GM18517 (cell line): ENCODE measurements around the gene TGFBR3.
"Not testable (repeated sequence)": the region's sequence is repeated elsewhere in the genome, so short reads cannot be mapped to it uniquely, and the experiment has no call there.

ENCODE experiments used
- ATAC-seq: cut with Tn5 transposase; IDR thresholded peaks from one replicate; pipeline ENCODE4 v1.9.1; 2021; ENCODE audit warnings: mild to moderate bottlenecking, moderate library complexity; ENCODE audit not compliant: unreplicated experiment

Gene TGFBR3

DNA sequence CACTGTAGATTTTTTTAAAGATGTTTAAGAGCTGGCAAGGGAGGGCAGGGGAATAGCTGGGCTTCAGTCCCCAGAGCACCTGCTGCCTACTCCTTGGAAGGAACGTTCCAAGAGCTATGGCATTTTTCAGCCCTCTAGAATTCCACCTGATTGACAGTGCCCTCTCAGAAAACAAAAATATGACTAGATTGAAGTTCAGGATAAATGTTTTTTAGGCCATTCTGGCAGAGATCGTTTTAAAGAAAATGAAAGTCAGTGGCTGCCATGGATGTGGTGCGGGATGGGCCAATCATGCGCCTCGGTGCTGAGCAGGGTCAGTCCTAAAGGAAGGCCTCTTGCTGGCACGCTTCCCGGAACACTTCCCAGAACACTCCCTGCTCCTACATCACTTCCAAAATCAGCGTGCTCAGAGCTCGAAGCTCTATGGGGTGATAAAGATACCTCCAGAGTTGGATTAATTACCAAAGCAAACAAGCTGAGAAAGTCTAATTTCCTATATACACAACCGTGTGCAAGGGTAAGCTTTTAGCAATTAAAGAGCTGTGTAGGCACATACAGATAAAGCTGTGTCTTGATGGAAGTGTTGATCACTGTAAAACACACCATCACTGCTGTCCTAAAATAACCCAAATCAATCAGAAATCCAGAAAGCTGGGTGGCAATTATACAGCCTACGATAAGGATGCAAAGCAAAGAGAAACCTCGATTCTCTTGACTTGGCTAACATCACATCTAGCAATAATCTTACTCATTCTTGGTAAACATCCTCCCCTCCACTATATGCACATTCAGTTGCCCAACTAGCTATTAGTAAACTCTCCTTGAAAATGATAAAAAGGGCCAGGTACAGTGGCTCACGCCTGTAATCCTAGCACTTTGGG is 34.6 kb downstream of the TGFBR3 start:
- ATAC-seq, result no peak

DNA sequence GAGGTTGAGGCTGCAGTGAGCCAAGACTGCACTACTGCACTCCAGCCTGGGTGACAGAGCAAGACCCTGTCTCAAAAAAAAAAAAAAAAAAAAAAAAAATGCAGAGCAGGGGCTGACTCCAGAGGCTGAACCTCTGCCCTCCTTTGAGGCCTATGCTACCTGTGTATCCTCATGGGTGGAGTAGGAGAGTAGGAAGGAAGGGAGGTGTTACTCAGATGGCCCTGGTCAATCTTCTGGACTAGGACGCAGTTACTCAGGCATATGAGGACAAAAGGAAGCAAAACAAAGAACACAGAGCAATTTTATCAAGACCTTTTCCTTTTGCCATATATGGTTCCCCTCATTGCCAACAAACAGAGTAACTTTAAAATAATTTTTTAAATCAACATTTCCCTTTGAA is 35.2 kb downstream of the TGFBR3 start:
- no peak for ATAC-seq

DNA sequence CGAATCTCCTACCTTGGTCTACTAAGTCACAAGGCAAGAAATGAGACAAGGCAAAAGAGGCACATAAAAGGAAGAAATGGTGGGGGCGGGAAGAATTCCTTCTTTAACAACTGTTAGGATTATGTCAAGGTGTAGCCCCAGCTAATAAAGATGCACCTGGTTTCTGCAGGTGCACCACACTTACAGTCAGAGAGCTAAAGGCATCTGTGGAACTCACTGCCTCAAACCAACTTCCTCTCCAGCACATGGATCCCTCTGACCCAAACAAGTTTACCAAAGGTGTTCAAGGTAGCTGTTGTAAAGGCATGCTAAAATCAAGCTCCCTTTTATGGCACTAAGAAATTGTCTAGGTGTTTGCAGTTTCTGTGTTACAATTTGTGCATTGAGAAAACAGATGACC is 38.1 kb downstream of the TGFBR3 start:
- ATAC-seq, result no peak

DNA sequence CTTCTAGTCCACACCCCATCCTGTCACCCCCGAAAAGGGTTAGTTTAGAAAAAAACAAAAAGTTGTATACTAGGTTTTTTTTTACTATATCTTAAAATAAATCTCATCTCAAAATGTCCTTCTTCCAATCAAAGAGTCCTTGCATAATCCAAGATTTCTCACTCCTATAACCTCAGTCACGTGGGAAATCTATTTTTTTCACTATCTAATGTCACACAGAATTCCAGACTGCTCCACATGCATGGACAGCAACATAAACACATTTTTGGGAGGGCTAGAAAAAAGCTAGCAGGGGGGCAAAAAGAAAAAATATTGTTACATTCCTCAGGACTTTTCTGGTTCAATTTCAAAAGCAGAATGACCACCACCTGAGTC is 39.3 kb downstream of the TGFBR3 start:
- ATAC-seq, result no peak

DNA sequence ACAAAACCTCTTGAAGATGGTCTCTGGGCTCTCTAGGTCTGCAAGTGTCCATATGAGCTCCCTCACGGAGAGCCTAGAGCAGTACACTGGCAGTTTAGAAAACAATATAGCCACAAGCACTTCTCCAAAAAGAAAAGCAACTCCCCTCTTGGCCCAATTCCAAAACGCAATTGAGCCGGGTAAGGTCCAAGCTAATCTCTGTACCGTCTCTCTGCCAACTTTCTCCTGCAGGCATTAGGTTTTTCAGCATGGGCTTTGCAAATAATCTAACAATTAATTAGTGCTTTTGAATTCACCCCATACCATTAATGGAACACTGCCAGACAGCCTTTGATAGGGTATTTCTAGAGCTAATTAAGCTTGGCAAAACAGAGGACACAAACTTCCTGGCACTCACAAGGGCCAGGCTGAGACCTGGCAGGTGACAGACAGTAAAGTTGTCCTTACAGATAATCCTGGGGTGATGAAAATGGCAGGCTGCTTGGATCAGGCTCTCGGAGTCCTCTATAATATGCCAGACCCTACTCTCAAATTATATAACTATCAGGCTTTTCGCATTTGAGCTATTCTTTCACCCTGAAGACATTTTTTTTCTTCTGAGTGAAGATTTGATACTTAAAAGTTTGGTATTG is 39.8 kb downstream of the TGFBR3 start:
- no peak for ATAC-seq

DNA sequence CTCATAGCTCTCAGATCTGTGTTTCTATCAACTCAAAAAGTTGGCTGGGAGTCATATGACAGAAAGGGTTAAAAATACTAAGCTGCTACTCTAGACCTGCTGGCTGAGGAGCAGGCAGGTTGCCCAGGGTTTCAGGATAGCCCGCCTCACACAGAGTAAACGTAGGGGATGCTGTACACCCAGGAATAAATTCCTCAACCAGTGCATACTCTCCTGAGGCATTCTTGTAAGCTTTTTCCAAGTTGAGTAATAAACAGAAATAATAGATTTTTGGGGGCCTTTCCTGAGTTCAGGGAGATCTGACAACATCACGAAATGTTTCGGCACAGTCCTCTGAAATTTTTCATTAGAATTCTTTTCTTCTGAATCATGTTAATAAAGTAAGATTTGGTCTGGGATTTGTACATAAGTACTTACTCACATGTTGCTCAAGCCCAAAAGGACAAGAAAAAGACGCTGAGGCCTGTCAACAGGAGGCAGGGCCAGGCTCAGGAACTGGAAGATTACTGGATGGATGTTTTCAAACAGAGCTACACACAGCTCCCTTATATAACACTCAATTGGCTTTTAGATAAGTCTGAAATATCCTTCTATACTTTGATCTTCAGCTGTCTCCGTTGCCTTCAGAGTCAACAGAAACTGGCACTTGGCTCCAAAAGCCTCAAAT is 41.0 kb downstream of the TGFBR3 start:
- ATAC-seq, result no peak

DNA sequence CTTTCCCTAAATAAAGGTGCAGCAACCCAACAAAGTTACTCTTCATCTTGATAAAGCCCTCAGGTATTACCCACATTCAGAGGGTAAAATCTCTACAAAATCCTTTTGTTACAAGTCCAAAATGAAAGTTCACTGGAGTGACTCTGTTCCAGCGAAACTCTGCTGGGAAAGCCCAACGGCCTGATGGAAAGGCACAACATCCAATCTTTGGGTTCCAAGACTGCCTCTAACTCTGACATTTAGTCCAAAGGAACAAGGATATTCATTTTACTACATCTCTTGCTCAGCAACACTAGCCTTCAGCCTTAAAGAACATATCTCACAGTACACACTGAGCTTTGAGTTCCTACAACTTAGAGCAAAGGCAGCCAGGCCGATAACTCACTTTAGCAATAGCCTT is 42.1 kb downstream of the TGFBR3 start:
- ATAC-seq, result no peak

DNA sequence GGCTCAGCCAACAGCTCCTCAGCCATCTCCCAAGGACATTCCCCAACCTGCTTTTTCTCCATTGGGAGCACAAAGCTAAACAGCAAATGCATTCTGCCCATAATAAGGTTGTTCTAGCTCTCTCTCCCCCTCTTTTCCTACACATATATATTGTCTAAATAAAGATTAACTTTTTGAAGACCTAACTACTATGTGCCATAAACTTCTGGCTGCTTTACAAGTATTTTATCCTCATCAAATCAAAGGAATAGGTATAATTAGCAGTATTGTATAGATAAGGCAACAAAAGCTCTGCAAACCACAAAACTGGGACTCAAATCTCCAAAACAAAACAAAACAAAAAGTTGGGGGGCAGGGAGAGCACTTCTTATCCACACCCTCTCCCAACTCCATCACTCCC is 43.4 kb downstream of the TGFBR3 start:
- ATAC-seq, result no peak

DNA sequence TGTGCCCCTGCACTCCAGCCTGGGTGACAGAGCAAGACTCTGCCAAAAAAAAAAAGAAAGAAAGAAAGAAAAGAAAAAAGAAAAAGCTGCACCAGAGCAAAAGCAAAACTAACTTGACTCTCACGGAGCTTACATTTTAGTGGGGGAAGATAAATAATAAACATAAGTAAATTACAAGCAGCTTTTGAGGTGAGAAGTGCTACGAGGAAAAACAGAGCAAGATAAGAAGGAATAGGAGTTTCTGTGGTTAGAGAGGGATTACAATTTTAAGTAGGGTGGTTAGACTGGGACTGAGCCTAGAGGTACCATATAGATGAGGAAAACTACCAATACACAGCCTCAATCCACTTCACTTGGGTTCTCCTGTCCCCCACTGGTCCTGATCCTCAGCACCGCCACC is 43.9 kb downstream of the TGFBR3 start:
- ATAC-seq, result no peak

DNA sequence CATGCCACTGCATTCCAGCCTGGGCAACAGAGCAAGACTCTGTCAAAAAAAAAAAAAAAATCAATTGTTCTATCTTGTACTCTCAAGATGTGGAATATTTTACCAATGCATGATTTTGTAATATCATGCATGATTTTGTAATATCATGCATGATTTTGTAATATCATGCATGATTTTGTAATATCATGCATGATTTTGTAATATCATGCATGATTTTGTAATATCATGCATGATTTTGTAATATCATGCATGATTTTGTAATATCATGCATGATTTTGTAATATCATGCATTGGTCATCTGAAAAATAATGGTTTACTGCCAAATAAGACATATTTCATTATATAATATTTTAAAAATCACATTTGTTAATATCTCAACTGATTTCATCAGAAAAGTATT is 45.7 kb downstream of the TGFBR3 start:
- not testable (repeated sequence) for ATAC-seq

DNA sequence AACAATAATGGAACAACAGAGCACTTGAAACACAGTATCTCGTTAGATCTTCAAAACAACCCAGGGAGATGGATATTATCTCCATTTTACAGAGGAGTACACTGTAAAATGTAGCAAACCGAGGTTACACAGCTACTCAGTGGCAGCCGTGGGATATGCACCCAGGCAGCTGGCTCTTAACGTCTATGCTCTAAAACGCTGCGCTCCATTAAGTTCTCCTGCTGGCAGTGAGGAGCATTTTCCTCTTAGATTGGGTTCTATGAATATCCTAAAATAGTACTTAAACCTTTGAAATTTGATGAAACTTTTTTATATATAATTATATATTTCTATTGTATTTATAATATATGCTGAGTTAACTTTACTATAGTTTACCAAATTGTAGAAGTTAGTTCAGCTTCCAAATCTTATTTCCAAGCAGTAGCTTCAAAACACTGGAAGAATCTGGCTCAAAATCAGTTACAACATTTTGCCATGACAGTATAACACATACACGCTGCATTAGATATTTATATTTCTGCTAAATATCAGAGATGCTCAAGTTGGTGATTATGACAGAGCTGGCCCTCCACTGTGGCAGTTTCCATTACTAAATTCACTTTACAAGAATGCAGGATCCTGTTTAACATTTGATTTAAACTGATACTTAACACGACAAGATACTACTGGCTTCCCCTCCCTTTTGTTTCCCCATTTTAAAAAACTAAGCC is 49.5 kb downstream of the TGFBR3 start:
- no peak for ATAC-seq

DNA sequence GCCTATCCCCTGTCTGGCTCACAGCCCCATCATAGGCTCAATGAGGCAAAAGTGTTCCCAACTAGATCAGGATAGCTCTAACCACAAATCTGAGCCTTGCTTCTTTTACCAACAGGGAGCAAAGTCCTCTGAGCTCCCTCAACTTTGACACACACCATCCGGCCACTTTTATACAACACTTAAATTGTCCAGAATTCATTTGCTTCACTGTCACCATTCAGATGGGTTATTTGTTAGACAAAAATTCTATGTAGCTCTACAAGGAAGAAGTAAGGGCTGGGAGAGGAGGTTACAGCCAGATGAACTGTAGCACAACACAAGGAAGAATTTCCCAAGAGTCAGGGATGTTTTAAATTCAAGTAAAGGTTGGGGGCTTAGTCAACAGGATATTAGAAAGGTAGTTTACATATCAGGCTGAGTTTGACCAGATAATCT is 50.8 kb downstream of the TGFBR3 start:
- ATAC-seq, result no peak

DNA sequence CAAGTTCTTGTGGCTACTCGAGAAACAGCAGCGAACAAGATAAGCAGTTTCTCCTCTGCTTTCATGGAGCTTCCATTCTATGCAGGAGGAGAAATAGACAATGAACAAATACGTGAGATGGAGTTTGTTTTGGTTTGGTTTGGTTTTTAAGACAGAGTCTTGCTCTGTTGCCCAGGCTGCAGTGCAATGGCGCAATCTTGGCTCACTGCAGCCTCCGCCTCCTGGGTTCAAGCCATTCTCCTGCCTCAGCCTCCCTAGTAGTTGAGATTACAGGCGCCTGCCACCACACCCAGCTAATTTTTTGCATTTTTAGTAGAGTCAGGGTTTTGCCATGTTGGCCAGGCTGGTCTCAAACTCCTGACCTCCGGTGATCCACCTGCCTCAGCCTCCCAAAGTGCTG is 51.4 kb downstream of the TGFBR3 start:
- not testable (repeated sequence) for ATAC-seq

DNA sequence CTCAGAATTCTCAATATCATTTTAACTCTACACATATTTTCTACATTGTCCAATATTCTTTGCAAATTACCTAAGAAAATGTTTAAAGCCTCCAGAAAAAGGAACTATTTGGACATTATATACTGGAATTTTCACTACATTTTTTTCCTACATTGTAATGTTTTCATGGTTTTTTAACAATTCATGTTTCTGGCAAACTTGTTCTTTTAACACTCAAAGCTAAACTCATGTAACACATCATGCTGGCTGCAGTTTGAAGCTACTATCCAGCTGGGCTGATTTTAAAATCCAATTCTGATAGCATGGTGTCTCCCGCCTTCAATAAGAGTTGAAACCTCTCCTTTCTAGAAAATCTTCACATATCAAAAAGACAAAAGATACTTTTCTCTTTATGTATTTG is 52.0 kb downstream of the TGFBR3 start:
- no peak for ATAC-seq

DNA sequence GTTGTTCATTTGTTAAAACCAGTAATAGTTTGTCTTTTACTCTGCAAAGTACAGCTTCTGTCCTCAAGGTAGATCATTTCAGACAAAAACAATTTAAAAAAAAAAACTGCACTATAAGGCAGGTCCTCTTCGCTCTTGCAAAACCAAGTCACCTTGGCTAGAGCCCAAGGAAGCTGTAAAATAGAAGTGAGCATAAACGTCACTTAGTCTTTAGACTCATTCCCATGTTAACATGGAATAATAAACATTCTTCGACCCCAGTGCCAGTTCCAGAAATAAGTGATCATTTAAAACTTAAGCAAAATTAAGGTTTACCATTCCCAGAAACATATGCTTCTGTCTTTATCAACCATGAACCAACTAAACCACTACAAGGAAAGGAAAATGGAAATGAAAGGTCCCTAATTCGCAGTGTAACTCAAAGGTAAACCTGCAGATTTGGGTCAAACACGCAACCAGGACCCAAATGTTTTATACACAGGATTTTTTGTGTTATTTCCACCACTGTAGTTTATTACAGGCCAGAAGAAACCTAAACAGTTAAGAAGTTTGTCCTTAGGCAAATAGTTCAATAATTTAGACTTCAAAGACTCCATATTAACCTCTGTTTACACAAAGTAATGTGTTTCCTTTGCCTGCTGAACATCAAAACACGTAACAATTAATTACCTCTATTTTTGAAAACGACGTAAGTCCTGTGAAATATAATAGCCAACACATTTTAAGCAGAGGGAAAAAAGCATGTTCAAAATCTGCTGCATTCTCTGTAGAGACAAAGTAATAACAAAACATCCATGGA is 54.6 kb downstream of the TGFBR3 start:
- no peak for ATAC-seq

DNA sequence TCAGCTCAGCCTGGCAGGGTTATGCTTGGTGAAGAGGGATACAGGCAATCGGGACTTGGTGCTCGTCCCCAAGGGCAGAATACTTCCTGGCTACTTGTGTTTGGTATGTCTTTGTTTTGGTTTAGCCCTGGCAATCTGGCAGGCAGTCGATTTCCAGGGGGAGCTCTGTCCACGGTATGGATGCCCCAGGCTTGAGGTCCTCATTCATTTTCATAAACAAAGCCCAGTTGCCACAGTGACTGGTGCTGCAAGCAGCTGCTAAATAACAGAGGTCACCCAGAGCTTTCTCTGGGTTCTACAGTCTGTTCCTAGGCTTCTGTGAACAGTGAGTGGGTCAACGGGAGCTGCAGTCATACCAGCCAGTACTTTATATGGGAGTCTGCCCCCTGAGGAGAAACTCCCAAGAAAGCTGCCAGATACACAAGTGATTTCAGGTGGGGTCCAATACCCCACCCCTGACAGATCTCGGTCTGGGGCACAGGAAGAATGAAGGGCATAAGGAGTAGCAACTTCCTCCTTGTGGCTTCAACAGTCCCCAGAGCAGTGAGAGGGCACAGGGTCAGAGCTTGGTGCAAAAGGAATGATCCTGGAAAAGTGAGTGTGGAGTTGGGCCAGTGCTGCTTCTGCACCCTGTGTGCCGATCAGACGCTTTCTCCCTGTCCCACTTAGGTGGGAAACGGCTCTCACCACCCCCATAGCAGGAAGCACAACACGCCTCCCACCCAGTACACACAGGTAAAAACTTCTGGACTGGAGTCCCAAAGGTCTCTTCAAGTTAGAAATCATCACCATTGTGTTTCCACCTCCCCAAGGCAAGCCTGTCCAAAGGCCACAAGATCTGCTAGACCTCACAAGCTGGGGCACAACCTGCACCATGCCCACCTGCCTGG is 55.5 kb downstream of the TGFBR3 start:
- ATAC-seq, result no peak

DNA sequence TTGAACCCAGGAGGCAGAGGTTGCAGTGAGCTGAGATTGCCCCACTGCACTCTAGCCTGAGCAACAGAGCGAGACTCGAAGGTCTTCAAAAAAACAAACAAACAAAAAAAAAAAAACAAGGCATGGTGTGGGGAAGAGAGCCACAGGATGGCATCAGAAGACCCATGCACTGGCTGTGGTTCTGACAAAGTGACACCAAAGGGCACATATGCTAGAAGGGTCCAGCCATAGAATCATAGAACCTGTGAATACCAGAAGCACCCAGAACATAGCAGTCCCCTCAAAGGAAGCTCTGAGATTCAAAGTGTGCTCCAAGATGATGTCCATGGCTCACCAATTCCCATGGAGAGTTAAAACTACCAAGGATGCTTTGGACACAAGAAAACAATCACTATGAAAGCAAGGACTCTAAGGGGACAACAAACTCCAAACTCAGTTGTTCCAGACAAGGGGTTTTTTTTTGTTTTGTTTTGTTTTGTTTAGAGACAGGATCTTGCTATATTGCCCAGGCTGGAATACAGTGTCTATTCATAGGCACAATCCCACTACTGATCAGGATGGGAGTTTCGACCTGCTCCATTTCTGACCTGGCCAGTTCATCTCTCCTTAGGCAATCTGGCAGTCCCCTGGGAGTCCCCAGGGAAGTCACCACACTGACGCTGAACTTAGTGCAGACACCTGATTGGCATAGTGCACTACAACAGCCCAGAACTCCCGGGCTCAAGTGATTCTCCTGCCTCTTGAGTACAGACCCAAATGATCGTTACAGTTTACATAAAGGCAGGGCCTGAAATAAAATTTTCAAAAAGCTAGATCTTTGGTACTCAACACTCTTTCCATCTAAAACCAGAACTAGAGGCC is 56.4 kb downstream of the TGFBR3 start:
- ATAC-seq, result no peak

DNA sequence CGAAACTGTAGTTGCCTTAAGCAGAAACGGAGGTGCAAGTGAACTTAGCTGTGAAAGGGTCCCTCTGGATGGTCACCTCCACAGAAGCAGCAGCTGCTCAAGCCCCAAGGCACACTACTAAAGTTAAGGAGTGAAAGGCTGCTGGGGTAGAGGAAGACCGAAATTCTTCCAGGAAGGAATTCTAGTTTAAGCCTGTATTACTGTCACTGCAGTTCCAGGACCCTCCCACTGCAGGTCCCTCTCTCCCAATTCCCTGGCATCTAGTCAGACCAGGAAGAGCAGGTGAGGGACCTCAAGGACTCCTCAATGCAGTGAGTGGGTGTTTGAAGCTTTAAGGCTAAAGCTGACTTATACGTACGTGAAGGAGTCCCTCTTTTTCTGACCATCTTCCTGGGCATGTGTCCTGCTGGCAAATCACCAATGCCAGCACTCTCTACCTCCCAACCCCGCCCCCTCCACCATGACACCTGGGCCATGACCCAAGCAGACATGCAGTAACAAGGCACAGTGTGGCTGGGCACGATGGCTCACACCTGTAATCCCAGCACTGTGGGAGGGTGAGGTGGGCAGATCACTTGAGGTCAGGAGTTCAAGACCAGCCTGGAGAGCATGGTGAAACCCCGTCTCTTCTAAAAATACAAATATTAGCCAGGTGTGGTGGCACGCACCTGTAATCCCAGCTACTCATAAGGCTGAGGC is 57.2 kb downstream of the TGFBR3 start:
- no peak for ATAC-seq
